Stimulated activated CD8-positive, alpha-beta memory T cell treated with anti-CD3 and anti-CD28 coated beads, Interleukin-4, amount 100 ng/mL, for 24 hours (primary cell): ENCODE results near the gene MYO15A.
A peak's percentile ranks its signal among the peaks of the same experiment; 100 is the strongest.

ENCODE experiments used
- DNase-seq: peaks from one replicate; pipeline ENCODE4 v3.0.0-alpha.2; 2020; ENCODE audit warnings: low read depth

Gene MYO15A

DNA sequence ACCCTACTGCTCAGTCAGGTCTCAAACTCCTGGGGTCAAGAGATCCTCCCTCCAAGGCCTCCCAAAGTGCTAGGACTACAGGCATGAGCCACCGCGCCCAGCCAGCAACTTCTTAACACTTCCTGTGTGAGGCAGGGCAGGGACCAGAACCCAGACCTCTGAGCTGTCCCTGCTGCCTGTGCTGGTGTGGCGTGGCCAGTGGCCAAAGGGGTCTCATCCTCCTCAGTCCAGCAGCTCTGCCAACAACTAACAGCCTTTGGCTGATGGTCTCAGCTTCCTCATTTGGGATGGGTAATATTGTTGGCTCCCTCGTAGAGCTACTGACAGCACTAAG is 115.5 kb downstream of the MYO15A start:
- no peak for DNase-seq

DNA sequence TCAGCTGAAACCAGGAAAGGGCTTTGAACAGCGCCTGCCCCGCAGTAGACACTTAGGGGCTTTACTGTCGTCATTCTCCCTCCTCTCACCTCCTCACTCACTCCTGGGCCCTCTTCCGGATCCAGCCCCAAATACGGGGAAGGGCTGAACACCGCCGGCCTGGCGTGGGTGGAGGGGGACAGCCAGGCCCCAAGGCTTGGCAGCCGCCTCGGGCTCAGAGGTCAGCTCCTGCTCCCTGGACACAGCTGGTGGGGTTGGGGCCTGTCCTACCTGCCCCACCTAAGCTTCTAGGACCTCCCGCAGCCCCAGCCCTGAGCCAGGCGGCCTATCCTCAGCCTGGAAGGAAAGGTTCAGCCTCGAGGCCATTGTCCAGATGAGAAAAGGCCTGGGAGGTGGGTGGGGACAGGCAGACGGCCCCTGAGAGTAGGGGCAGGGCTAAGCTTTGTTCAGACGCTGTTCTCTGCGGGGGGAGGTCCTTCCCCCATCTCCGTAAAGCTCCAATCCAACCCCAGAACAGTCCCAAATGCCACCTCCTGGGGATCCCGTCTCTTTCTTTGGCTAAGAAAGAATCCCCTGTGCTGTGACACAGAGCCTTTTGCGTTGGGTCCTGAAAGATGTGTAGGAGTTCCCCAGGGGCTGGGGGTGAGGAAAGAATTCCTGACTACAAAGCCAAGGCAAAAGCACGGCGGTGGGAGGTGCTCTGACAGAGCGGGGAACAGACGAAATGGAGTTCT is 116.0 kb downstream of the MYO15A start:
- DNase-seq = no peak

DNA sequence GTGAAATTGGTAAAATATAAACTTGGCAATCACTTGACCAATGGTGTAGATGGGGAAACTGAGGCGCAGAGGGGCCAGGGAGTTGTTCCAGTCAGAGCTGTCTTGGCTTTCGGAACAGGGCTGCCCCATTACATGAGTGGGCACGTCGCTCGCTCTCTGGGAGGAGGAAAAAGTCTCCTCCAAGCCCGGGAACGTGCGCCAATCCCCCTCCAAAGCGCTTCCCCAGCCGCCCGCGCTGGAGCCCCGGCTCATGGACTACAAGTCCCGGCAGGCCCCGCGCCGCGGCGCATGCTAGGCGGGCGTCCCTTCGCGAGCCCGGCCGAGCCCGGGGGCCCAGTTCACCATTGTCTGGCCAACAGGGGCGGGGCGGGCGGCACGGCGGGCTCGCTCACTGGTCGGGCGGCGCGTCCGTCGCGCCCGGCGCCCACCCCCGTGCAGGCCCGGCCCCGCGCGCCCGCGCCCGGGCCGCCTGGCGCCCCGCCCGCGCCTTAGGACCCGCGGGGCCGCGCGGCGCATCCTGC is 116.6 kb downstream of the MYO15A start, which contains the start of gene LLGL1:
Gene LLGL1, plus strand, starts transcription at position 515 of the 521 bp plus-strand sequence. CDS start 48 bp downstream, outside the sequence.
- peak; percentile 96 for DNase-seq

DNA sequence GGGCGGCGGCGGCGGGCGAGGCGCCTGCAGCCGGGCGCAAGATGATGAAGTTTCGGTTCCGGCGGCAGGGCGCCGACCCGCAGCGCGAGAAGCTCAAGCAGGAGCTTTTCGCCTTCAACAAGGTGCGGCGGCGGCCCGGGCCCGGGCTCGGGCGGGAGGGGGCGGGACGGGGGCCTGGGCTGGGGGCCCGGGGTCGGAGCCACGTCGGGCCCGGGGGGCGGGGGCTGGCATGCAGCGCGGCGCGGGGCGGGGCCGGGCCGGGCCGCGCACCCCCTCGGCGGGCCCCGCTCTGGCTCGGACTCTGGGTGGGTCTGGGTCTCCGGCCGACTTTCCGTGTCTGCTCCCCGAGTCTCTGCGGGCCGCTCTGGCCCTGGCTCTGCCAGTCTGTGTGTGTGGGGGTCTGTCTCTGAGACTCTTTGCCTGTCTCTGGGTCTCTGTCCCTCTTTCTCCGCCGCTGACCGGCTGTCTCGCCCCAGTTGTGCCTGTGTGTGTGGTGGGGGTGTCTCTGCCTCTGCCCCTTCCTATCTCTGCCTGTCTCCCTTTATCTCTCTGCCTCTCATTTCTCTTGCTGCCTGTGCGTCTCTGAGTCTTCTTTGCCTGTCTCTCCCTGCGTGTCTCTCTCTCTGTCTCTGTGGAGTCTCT is 117.2 kb downstream of the MYO15A start:
- DNase-seq = no peak

DNA sequence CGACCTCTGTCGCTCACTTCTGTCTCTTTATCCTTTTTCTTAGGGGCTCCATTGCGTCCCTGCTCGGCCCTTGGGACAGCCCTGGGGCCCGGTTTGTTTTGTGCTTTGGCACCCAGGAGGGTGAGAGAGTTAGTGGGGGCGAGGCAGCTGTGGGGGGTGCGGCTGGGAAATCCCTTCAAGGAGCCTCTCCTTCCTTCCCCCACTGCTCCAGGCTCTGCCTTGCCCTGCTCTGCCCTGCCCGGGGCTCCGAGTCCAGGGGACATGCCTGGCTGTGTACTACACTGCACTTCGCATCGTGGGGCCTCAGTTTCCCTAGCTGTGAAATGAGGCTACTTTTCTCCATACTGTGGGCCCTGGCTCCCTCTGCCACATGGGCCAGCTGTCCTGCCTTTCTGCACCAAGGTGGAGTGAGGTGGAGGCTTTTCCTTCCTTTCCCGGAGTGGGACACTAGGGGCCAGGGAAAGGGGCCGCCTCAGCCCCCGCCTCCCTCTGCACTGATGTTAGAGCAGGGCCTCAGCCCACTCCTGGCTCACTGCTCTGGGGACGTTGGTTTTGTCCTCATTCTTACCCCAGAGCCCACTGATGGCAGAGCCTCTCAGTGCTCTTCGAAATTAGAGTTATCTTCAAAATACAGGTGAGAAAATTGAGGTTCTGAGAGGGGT is 117.9 kb downstream of the MYO15A start:
- no peak for DNase-seq

DNA sequence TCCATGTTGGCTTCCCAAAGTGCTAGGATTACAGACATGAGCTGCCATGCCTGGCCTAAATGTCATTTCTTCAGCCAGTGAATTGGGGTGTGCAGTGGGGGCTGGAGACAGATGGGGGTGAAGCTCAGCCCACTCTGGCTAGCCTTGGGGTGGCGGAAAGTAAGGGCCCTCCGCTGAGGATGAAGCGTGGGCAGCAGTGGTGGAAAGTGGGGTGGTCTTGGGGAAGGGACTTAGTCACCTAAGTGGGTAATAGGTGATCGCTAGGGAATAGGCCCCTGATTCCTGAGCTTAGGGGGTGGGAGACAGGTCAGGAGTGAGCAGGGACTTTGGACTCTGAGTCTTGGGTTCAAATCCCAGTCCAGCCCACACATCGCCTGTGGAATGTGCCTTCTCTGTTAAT is 119.1 kb downstream of the MYO15A start:
- no peak for DNase-seq

DNA sequence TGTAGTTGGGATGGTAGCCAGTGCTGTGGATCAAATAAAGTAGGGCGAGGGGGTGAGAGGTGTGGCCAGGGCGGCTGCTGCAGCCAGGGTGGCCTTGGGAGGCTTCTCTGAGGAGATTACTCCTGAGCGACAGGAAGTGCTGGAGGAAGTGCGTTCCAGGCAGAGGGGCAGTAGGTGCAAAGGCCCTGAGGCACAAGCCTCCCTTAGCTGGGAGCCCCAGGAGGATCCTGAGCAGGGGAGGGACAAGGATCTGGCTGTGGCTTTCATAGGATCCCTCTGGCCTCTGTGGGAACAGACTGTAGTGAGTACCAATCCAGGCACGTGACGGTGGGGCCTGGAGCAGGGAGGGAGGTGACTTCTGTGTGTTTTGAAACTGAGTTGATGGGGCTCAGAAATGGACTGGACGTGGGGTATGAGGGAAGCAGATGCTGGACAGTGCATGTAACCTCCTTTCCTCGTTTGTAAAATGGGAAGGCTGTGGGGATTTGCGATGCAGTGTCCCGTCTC is 119.7 kb downstream of the MYO15A start:
- no peak for DNase-seq

DNA sequence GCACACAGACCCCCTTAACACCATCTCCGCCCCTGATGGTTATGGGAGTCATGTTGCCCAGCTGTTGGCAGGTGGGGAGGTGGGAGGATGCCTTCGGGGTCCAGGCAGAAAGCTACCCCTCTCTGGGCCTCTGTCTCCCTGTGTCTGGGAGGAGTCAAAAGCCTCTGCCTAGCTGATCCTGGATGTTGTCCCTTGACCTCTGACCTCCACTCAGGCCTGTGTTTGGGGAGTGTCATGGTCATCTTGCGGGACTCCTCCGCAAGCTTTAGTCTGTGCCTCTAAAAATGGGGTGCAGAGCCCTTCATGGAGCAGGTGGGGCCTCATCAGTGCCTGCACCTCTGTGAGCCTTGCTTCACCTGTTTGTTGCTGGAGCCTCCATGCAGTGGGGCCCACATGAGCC is 120.7 kb downstream of the MYO15A start:
- no peak for DNase-seq
